K562 (cell line): Measurements from ENCODE around the gene RPS19. TPM values are rescaled to one million over a fixed set of nuclear protein-coding genes. Genes with fewer than 3 reads are reported as not detected.

Experiments used
- CREB1 ChIP-seq, 2 experiments: sonication (generic) in 1 of 2; formaldehyde crosslinking in 1 of 2; IDR thresholded peaks; 2 replicates each; pipeline versions ENCODE4 v1.6.1 to v1.8.0; 2012 to 2022; ENCODE audit warnings: inconsistent platforms in 1 of 2, mild to moderate bottlenecking in 1 of 2, missing genetic modification reagents in 1 of 2, moderate library complexity in 1 of 2
- GABPA ChIP-seq: fragments of 200-800 bp; sonication (Bioruptor generic); conservative IDR thresholded peaks from 2 replicates; pipeline ENCODE4 v1.6.1; 2016; ENCODE audit warnings: low read depth, missing genetic modification characterization, missing compliant biosample characterization
- KHSRP ChIP-seq: fragments of 450-650 bp; IDR thresholded peaks from 2 replicates; pipeline ENCODE4 v1.6.1; 2017
- NCOA2 ChIP-seq, 2 experiments: fragments of 450-650 bp; IDR thresholded peaks; 2 replicates each; pipeline ENCODE4 v1.6.1; 2018; ENCODE audit warnings: mild to moderate bottlenecking in 2 of 2, moderate library complexity in 1 of 2; ENCODE audit not compliant: partially characterized antibody in 2 of 2
- SMAD3 ChIP-seq: fragments of 450-650 bp; formaldehyde crosslinking; conservative IDR thresholded peaks from 2 replicates; pipeline ENCODE4 v1.4.0; 2020; ENCODE audit warnings: mild to moderate bottlenecking
- ZNF133 ChIP-seq: fragments of 250-450 bp; sonication (Bioruptor Pico); IDR thresholded peaks from 2 replicates; pipeline ENCODE4 v1.4.0; 2020; ENCODE audit warnings: mild to moderate bottlenecking
- ZNF324 ChIP-seq: fragments of 250-450 bp; sonication (Bioruptor Pico); IDR thresholded peaks from 2 replicates; pipeline ENCODE4 v1.4.0; 2020; ENCODE audit warnings: mild to moderate bottlenecking
- ZNF668 ChIP-seq: fragments of 250-450 bp; sonication (Bioruptor Pico); IDR thresholded peaks from 2 replicates; pipeline ENCODE4 v1.8.0; 2022; ENCODE audit warnings: mild to moderate bottlenecking, inconsistent platforms
- ZNF830 ChIP-seq: fragments of 250-450 bp; sonication (Bioruptor Pico); IDR thresholded peaks from 2 replicates; pipeline ENCODE4 v1.5.0; 2021; ENCODE audit warnings: mild to moderate bottlenecking
- polyA plus RNA-seq, 8 experiments: library from polyadenylated mRNA; depleted of rRNA in 4 of 8; stranded (reverse) in 5 of 8; unstranded in 3 of 8; fragments of >200 nt; fragmentation: Nextera tagmentation in 2 of 8; fragmentation: Illumina TruSeq in 1 of 8; extraction: Ambion mirVana in 2 of 8; extraction: Trizol in 1 of 8; gene quantifications; 2 replicates each; pipeline versions ENCODE4 v1.2.1 to v1.2.3, GENCODE V29; 2011 to 2014; ENCODE audit warnings: inconsistent platforms in 1 of 8, missing spikeins in 1 of 8
- total RNA-seq, 7 experiments: library from RNA; depleted of rRNA in 6 of 7; stranded (reverse); fragments of >200 nt in 6 of 7; fragmentation: Illumina TruSeq in 2 of 7; extraction: Trizol in 2 of 7; gene quantifications; 2 replicates each; pipeline versions ENCODE4 v1.2.1 to v1.2.3, GENCODE V29; 2011 to 2021; ENCODE audit warnings: low replicate concordance in 1 of 7
- TF ChIP-seq, protein P1 (sequence below): fragments of 450-650 bp; IDR thresholded peaks from 2 replicates; pipeline ENCODE4 v1.6.1; 2016; ENCODE audit warnings: low read depth
- TF ChIP-seq, protein P2 (sequence below): fragments of 450-650 bp; IDR thresholded peaks from 2 replicates; pipeline ENCODE4 v1.6.1; 2017; ENCODE audit warnings: antibody characterized with exemption, mild to moderate bottlenecking

Gene RPS19
- total and polyA plus RNA-seq, 9 of the 15 experiments (the other 6 are each of a cell fraction or from before 2014, with no cell fraction given) = 1,964 to 3,408 (median 2,747) TPM

DNA sequence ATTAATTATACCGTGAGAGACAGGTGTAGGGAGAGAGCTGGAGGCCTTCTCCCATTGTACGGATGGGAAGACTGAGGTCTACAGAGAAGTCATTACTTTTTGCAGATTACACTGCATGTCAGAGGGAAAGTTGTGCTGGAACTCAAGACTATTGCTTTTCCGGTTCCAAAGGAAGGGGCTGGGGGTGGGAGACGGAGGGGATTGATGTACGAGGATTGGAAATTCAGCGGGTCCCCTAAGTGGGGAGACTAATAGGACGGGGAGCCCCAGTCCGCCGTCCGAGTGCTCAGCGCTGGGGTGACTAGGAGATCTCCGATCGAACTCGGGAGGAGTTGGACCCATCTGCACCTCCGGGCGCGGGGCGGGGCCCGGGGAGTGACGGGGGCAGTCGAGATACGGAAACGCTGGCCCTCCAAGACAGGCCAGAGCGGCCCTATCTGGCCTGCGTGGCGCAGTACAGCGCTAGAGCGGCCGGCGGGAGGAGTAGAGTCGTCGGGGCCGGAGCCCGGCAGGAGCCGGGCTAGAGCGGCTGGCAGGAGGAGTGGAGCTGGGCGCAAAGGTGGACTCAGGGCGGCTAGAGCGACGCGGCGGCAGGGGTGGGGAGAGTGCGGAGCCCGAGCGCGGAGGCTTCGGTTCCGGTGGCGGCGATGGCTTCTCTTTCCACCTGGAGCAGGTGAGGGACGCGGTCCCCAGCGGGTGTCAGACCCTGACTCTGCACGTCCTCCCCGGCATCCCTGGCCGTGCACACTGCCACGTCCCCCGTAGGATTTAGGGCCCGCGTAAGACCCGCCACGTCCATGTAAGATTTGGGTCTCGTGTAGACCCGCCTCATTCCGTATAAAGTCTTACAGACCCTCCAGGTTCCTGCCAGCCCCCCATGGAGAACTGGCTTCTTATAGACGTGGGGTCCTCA, 24.0 kb downstream of the RPS19 start (continued):
- TF ChIP-seq ZNF668 (CRISPR knock-in tag) = no peak
- TF ChIP-seq KHSRP = 0 out of 2 replicates have a peak, but pooled peaks have one; percentile 13
- TF ChIP-seq GABPA (tag) = peak; percentile 84
- TF ChIP-seq SMAD3 = peak; percentile 53; the same call in 1 of the 2 replicates
- TF ChIP-seq, protein P1, sequence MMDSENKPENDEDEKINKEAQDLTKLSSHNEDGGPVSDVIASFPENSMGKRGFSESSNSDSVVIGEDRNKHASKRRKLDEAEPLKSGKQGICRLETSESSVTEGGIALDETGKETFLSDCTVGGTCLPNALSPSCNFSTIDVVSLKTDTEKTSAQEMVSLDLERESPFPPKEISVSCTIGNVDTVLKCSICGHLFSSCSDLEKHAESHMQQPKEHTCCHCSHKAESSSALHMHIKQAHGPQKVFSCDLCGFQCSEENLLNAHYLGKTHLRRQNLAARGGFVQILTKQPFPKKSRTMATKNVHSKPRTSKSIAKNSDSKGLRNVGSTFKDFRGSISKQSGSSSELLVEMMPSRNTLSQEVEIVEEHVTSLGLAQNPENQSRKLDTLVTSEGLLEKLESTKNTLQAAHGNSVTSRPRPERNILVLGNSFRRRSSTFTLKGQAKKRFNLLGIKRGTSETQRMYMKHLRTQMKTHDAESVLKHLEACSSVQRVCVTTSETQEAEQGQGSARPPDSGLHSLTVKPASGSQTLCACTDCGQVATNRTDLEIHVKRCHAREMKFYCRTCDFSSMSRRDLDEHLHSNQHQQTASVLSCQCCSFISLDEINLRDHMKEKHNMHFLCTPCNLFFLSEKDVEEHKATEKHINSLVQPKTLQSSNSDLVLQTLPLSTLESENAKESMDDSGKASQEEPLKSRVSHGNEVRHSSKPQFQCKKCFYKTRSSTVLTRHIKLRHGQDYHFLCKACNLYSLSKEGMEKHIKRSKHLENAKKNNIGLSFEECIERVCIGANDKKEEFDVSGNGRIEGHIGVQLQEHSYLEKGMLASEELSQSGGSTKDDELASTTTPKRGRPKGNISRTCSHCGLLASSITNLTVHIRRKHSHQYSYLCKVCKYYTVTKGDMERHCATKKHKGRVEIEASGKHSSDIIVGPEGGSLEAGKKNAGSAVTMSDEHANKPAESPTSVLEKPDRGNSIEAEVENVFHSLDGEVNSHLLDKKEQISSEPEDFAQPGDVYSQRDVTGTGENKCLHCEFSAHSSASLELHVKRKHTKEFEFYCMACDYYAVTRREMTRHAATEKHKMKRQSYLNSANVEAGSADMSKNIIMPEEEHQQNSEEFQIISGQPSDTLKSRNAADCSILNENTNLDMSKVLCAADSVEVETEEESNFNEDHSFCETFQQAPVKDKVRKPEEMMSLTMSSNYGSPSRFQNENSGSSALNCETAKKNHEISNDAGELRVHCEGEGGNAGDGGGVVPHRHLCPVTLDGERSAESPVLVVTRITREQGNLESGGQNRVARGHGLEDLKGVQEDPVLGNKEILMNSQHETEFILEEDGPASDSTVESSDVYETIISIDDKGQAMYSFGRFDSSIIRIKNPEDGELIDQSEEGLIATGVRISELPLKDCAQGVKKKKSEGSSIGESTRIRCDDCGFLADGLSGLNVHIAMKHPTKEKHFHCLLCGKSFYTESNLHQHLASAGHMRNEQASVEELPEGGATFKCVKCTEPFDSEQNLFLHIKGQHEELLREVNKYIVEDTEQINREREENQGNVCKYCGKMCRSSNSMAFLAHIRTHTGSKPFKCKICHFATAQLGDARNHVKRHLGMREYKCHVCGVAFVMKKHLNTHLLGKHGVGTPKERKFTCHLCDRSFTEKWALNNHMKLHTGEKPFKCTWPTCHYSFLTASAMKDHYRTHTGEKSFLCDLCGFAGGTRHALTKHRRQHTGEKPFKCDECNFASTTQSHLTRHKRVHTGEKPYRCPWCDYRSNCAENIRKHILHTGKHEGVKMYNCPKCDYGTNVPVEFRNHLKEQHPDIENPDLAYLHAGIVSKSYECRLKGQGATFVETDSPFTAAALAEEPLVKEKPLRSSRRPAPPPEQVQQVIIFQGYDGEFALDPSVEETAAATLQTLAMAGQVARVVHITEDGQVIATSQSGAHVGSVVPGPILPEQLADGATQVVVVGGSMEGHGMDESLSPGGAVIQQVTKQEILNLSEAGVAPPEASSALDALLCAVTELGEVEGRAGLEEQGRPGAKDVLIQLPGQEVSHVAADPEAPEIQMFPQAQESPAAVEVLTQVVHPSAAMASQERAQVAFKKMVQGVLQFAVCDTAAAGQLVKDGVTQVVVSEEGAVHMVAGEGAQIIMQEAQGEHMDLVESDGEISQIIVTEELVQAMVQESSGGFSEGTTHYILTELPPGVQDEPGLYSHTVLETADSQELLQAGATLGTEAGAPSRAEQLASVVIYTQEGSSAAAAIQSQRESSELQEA = no peak
- no peak for TF ChIP-seq NCOA2 (IDR thresholded peaks at IDR 0.05; ENCODE audit: partially characterized antibody in 2 of 2)
- TF ChIP-seq, protein P2, sequence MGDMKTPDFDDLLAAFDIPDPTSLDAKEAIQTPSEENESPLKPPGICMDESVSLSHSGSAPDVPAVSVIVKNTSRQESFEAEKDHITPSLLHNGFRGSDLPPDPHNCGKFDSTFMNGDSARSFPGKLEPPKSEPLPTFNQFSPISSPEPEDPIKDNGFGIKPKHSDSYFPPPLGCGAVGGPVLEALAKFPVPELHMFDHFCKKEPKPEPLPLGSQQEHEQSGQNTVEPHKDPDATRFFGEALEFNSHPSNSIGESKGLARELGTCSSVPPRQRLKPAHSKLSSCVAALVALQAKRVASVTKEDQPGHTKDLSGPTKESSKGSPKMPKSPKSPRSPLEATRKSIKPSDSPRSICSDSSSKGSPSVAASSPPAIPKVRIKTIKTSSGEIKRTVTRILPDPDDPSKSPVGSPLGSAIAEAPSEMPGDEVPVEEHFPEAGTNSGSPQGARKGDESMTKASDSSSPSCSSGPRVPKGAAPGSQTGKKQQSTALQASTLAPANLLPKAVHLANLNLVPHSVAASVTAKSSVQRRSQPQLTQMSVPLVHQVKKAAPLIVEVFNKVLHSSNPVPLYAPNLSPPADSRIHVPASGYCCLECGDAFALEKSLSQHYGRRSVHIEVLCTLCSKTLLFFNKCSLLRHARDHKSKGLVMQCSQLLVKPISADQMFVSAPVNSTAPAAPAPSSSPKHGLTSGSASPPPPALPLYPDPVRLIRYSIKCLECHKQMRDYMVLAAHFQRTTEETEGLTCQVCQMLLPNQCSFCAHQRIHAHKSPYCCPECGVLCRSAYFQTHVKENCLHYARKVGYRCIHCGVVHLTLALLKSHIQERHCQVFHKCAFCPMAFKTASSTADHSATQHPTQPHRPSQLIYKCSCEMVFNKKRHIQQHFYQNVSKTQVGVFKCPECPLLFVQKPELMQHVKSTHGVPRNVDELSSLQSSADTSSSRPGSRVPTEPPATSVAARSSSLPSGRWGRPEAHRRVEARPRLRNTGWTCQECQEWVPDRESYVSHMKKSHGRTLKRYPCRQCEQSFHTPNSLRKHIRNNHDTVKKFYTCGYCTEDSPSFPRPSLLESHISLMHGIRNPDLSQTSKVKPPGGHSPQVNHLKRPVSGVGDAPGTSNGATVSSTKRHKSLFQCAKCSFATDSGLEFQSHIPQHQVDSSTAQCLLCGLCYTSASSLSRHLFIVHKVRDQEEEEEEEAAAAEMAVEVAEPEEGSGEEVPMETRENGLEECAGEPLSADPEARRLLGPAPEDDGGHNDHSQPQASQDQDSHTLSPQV = no peak
- no peak for TF ChIP-seq ZNF830 (CRISPR knock-in tag)
- peak; percentile 48 for TF ChIP-seq CREB1 (IDR thresholded peaks at IDR 0.05)
- TF ChIP-seq CREB1 (CRISPR knock-in tag; IDR thresholded peaks at IDR 0.05) = peak; percentile 73; the same call in 1 of the 2 replicates
- no peak for TF ChIP-seq ZNF133
- TF ChIP-seq ZNF324 (CRISPR knock-in tag) = peak; percentile 29; the same call in 1 of the 2 replicates
